Measurements from ENCODE around the gene UBR4.

The UBR4 gene

GRCh38 chr1:19156676-19157075 is 53.4 kb downstream of the UBR4 start:
- TF ChIP-seq POLR2AphosphoS5 (IDR thresholded peaks at IDR 0.05; ENCODE audit: low read depth, low read length) (no peak), TAF1 (IDR thresholded peaks at IDR 0.05; ENCODE audit: borderline replicate concordance, low read depth, low read length) (no peak)
- no peak for FAIRE-seq

GRCh38 chr1:19154876-19155275 is 55.2 kb downstream of the UBR4 start:
- FAIRE-seq, result no peak
- TF ChIP-seq TAF1 (IDR thresholded peaks at IDR 0.05; ENCODE audit: borderline replicate concordance, low read depth, low read length) (no peak), POLR2A (IDR thresholded peaks at IDR 0.05; ENCODE audit: low read depth, low read length) (no peak), POLR2AphosphoS5 (IDR thresholded peaks at IDR 0.05; ENCODE audit: low read depth, low read length) (no peak)
- no peak for DNase-seq (ENCODE audit: insufficient read length)

More at GRCh38 chr1:19156676-19157075, 53.4 kb downstream of the UBR4 start:
- no peak for DNase-seq (ENCODE audit: insufficient read length)

GRCh38 chr1:19153169-19153568 is 56.9 kb downstream of the UBR4 start:
- TF ChIP-seq TAF1 (IDR thresholded peaks at IDR 0.05; ENCODE audit: borderline replicate concordance, low read depth, low read length), result no peak
- no peak for TF ChIP-seq POLR2A (IDR thresholded peaks at IDR 0.05; ENCODE audit: low read depth, low read length)
- TF ChIP-seq POLR2AphosphoS5 (IDR thresholded peaks at IDR 0.05; ENCODE audit: low read depth, low read length), result no peak
- DNase-seq (ENCODE audit: insufficient read length) (no peak), FAIRE-seq (no peak)

- no peak for TF ChIP-seq TAF1 (IDR thresholded peaks at IDR 0.05; ENCODE audit: borderline replicate concordance, low read depth, low read length)
- no peak for TF ChIP-seq POLR2A (IDR thresholded peaks at IDR 0.05; ENCODE audit: low read depth, low read length)
- no peak for TF ChIP-seq POLR2AphosphoS5 (IDR thresholded peaks at IDR 0.05; ENCODE audit: low read depth, low read length)
- DNase-seq (ENCODE audit: insufficient read length) (no peak), FAIRE-seq (no peak)
These were observed 58.5 kb downstream of the UBR4 start for GRCh38 chr1:19151537-19151936.

DNA sequence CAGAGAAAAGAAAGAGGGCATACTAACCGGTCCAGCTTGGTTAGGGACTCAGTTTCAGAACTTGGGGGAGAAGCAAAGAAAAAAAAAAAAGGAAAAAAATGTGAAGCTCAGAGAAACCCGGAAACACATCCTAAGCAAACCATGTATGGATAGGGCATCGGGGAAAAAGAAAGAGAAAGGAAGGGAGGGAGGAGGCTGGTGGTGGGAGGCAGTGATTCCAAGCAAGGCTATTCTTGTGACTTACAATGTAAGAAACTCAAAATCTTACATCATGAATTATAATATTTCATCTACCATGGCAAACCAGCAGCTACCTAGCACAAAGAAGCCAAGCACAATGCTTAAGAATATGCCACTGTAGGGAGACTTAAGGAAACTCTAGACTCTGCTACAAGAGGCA is 60.3 kb downstream of the UBR4 start:
- DNase-seq (ENCODE audit: insufficient read length) (no peak), FAIRE-seq (no peak)
- TF ChIP-seq TAF1 (IDR thresholded peaks at IDR 0.05; ENCODE audit: borderline replicate concordance, low read depth, low read length), result no peak
- no peak for TF ChIP-seq POLR2AphosphoS5 (IDR thresholded peaks at IDR 0.05; ENCODE audit: low read depth, low read length)

- DNase-seq (ENCODE audit: insufficient read length) (no peak), FAIRE-seq (no peak)
- no peak for TF ChIP-seq POLR2A (IDR thresholded peaks at IDR 0.05; ENCODE audit: low read depth, low read length)
- no peak for TF ChIP-seq TAF1 (IDR thresholded peaks at IDR 0.05; ENCODE audit: borderline replicate concordance, low read depth, low read length)
These were observed 69.6 kb downstream of the UBR4 start for GRCh38 chr1:19140465-19140864.

DNA sequence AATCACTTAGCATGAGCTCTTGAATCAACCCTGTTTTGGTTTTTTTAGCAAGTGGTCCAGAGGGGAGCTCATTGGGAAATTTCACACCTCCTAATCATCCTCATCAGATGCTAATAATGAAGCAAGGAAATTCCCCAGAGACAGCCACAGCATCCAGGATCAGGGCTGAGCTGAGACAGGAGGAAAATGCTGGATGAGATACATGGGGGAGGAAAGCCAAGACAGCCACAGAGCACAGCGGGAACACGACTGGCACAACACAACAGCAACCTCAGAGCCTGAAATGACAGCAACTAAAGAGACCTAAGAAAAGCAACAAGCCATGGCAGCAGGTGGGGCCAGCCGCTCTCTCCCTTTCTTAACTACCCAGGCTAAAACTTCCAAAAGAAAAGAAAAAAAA is 70.4 kb downstream of the UBR4 start:
- DNase-seq (ENCODE audit: insufficient read length), result no peak
- no peak for FAIRE-seq
- TF ChIP-seq TAF1 (IDR thresholded peaks at IDR 0.05; ENCODE audit: borderline replicate concordance, low read depth, low read length) (no peak), POLR2AphosphoS5 (IDR thresholded peaks at IDR 0.05; ENCODE audit: low read depth, low read length) (no peak), POLR2A (IDR thresholded peaks at IDR 0.05; ENCODE audit: low read depth, low read length) (no peak)

DNA sequence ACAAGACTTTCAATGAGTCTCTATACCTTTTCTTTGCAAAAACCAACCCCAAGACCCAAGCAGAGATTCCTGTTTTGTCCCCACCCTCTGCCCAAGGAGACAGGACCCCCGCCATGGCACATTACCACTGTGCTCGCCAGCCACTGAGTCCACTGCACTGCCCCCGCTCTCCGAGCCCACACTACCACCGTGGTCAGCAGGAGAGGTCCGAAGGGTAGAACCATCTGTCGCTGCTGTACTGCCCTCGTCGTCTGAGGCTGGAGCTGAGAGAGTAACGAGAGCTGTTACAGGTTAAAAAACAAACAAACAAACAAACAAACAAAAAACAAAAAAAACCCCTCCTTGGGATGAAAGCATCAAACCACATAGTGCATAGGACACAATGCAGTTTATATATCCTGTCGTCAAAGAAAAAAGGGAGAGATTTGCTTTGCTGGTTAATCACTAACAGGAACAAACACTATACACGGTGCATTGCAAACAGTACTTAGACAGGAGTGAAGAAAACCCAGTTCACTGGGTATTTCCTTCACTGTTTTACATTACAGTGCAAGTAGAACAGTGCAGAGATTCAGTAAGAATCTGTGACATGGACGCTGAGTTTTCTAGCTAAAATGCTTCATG is 71.0 kb downstream of the UBR4 start:
- DNase-seq (ENCODE audit: insufficient read length) (no peak), FAIRE-seq (no peak)
- TF ChIP-seq TAF1 (IDR thresholded peaks at IDR 0.05; ENCODE audit: borderline replicate concordance, low read depth, low read length) (no peak), POLR2AphosphoS5 (IDR thresholded peaks at IDR 0.05; ENCODE audit: low read depth, low read length) (no peak), POLR2A (IDR thresholded peaks at IDR 0.05; ENCODE audit: low read depth, low read length) (no peak)

DNA sequence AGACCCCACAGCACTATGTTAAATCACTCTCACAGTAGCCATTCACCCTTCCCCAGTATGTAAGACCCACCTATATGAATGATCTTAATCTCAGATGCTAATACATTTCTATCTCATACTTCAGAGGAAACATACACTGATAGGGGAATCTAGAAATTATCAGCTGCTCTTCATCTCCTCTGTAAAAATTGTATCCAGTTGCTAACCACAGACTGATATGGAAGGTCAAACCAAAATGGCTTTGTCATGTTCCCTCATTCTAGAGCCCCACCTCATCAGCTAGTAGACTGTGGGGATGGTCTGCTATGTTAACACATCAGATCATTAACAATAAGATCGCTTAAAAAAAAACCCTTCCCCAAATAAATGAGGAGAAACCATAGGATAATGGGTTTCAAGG is 71.7 kb downstream of the UBR4 start:
- DNase-seq (ENCODE audit: insufficient read length) (no peak), FAIRE-seq (no peak)
- no peak for TF ChIP-seq POLR2AphosphoS5 (IDR thresholded peaks at IDR 0.05; ENCODE audit: low read depth, low read length)
- TF ChIP-seq TAF1 (IDR thresholded peaks at IDR 0.05; ENCODE audit: borderline replicate concordance, low read depth, low read length), result no peak
- no peak for TF ChIP-seq POLR2A (IDR thresholded peaks at IDR 0.05; ENCODE audit: low read depth, low read length)

- FAIRE-seq, result no peak
- DNase-seq (ENCODE audit: insufficient read length), result no peak
- no peak for TF ChIP-seq POLR2AphosphoS5 (IDR thresholded peaks at IDR 0.05; ENCODE audit: low read depth, low read length)
- no peak for TF ChIP-seq TAF1 (IDR thresholded peaks at IDR 0.05; ENCODE audit: borderline replicate concordance, low read depth, low read length)
- no peak for TF ChIP-seq POLR2A (IDR thresholded peaks at IDR 0.05; ENCODE audit: low read depth, low read length)
These were observed 72.9 kb downstream of the UBR4 start for GRCh38 chr1:19137158-19137557.

DNA sequence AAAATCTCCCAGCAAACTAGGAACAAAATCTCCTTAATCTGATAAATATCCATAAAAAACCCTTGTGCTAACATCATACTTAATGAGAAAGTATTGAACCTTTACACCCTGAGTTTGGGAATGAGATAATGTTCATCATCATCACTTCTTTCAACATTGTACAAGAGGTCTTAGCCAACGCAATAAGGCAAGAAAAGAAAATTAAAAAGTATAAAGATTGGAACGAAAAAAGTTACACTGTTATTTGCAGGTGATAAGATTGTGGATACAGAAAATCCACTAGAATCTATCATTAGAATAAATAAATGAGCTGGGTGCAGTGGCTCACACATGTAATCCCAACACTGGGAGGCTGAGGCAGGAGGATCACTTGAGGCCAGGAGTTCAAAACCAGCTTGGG is 76.7 kb downstream of the UBR4 start:
- DNase-seq (ENCODE audit: insufficient read length), result no peak
- FAIRE-seq, result no peak
- TF ChIP-seq POLR2A (IDR thresholded peaks at IDR 0.05; ENCODE audit: low read depth, low read length) (no peak), TAF1 (IDR thresholded peaks at IDR 0.05; ENCODE audit: borderline replicate concordance, low read depth, low read length) (no peak), POLR2AphosphoS5 (IDR thresholded peaks at IDR 0.05; ENCODE audit: low read depth, low read length) (no peak)

DNA sequence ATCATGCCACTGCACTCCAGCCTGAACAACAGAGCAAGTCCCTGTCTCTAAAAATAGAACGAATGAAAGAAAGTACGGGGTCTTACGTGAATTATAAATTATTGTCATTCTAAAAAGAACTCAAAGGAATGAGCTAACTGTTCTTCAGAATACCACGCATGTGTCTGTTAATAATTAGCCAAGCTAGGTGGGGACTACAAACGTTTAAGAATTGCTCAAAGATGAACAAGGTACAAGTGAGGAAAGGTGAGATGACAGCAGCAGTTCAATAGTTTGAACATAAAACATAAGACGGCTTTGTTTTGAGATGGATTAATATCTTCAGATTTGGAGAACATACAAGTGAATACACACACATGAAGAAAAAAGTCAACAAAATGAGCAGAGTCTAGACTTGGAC is 79.6 kb downstream of the UBR4 start:
- FAIRE-seq (no peak), DNase-seq (ENCODE audit: insufficient read length) (no peak)
- TF ChIP-seq TAF1 (IDR thresholded peaks at IDR 0.05; ENCODE audit: borderline replicate concordance, low read depth, low read length), result no peak
- no peak for TF ChIP-seq POLR2A (IDR thresholded peaks at IDR 0.05; ENCODE audit: low read depth, low read length)
- no peak for TF ChIP-seq POLR2AphosphoS5 (IDR thresholded peaks at IDR 0.05; ENCODE audit: low read depth, low read length)
